Limb (tissue), 2 donors: Measurements from ENCODE around the gene FZD2.
A peak's percentile ranks its signal among the peaks of the same experiment; 100 is the strongest.
"Not testable (repeated sequence)": the region's sequence is repeated elsewhere in the genome, so short reads cannot be mapped to it uniquely, and the experiment has no call there.

Source experiments
- DNase-seq, 2 donors: peaks; one replicate each; pipeline ENCODE4 v3.0.0-alpha.2; 2016; ENCODE audit errors: extremely low spot score in 2 of 2

FZD2 gene

DNA sequence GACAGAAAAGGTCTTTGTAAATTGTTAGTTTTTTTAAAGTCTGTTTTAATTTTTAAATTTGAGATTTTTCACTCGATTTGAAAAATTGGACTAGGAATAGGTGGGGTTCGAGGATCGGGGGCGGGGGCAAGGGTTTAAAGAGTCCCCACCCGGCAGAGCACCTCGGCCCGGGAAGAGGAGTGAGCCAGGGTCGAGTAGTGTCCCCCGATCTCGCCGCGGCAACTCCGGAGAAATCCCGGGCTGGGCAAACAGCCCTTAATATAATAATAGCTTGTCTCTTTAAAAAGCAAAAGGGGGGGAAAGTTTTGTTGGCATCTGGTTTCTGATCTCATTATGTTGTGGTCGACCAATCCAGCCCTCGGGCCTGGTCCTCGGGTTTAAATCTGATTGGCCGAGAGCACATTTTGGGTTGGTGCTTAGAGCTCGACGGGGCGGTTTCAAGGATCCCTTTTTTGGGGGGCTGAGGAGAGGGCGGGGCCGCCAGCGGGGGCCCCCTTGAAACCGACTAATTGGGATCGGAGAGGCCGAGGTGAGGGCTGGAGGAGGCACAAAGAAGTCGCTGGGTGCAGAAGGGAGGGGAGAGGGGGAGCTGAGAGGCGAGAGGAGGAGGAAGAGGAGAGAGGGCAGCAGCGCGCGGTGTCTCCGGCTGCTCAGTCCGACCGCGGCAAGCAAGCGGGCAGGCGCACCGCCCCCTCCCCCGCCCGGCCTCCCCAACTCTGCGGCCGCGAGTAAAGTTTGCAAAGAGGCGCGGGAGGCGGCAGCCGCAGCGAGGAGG lies at the start of gene FZD2:
FZD2 (plus strand) TSS at position 653 of the 775 bp plus-strand sequence. CDS start 205 bp downstream, outside the sequence.
- DNase-seq, result peak; percentile 95 to 98

DNA sequence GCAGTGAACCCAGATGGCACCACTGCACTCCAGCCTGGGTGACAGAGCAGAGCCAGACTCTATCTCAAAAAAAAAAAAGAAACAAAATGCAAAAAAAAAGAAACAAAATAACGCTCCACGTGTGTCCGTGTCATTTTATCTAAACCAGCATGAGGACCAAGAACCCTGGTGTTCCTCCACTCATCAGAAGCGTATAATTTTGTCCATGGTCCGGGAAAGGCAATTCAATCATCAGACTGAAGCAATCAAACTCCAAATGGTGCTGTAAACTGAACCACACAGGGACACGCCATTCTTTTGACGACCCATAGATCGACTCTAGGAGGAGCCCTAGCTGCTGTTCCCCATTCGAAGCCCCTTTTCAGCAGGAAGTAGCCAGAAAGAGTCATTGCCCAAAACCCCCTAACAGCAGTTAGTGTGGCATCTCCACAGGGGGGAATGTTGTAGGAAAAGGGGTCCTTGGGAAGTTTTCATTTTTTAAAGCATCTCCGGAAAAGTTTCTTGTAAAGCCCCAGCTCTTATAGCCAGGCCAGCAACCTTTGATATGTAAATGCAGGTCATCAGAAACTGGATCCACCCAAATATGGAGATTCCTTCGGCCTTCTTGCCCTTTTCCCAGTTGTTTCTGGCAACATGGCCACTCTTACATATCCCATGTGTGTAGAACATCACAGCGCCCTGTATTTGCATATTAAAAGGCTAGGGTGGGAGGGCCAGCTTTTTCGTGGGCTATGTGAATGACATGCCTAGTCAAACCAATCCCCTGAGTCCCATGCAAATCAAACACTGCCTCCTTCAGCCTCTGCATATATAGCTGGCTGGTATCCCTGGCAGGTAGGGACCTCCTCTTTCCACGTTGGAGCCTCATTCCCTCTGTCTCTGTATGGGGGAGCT lies 45.8 kb upstream of the FZD2 start:
- DNase-seq, result not testable (repeated sequence)

DNA sequence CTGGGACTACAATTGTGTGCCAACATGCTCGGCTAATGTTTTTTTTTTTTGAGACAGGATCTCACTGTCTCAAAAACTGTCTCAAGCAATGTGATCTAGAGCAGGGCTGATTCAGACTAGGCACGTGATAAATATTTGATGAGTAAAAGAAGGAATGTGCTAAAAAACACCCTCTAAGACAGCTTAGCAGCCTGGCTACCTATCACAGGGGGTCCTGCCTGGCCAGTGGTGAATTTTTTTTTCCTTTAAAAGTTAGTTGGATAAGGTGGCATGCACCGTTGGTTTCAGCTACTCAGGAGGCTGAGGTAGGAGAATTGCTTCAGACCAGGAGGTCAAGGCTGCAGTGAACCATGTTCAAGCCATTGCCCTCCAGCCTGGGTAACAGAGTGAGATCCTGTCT lies 39.3 kb upstream of the FZD2 start:
- DNase-seq, result no peak

DNA sequence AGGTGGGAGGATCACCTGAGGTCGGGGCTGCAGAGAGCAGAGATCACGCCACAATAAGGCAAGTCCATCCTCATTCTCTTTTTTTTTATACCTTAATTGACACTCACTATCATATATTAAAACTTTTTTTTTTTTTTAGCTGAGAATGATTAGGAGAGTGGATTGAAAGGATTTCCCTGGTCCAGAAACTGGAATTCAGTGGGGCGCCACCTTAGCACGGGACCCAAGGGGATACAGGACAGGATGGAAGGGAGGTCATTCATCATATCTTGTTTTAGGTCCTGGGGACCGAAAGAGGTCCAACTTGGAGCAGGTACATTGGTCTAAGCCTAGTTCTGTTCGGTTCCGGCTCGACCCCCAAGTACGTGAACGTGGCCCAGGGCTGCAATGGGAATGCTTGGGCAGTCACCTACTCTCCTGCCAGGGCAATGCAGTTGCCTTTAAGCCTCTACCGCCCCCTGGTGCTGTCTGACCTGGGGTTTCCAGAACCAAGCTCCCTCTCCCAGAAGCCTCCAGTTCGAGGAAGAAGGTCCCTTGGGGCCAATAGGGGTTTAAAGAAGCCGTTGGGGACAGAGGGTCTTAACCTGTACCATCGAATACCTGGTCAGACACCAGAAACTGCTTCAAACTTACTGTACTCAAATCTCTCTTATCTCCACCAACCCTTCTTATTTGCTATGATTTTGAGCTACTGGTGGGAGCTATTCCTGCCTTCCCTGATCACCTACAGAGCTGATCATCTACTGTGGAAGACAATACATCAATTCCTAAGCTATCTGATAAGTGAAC lies 34.2 kb upstream of the FZD2 start:
- DNase-seq, result no peak

DNA sequence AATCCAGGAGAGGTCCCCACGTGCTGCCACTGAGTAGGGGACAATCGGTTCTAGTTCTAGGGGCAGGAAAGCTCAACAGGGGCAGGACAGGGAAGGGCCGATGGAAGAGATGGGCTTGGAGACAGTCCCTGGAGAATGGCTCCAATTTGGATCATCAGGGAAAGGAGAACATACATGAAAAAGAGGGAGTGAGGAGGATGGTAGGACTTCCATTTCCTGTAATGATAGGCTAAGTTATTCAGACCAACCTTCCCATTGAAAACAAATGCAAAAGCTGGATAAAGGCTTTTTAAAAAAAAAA lies 33.7 kb upstream of the FZD2 start:
- DNase-seq, result no peak

DNA sequence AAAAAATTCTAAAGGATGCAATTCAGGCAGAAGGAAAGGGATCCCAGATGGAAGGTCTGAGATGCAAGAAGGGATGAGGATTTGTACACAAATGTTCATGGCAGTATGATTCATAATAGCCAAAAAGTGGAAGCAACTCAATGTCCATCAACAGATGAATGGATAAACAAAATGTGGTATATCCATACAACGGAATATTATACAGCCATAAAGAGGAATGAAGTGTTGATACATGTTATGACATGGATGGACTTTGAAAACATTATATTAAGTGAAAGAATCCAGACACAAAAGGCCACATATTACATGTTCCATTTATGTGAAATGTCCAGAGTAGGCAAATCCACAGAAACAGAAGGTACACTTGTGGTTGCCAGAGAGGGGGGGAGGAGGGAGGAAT lies 30.2 kb upstream of the FZD2 start:
- no peak for DNase-seq

DNA sequence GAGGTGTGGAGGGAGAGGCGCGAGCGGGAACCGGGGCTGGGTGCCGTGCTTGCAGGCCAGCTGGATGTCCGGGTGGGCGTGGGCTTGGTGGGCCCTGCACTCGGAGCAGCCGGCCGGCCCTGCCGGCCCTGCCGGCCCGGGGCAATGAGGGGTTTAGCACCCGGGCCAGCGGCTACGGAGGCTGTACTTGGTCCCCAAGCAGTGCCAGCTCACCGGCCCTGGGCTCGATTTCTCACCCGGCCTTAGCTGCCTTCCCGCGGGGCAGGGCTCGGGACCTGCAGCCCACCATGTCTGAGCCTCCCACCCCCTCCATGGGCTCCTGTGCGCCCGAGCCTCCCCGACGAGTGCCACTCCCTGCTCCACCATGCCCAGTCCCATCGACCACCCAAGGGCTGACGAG lies 29.3 kb upstream of the FZD2 start:
- DNase-seq, result no peak

DNA sequence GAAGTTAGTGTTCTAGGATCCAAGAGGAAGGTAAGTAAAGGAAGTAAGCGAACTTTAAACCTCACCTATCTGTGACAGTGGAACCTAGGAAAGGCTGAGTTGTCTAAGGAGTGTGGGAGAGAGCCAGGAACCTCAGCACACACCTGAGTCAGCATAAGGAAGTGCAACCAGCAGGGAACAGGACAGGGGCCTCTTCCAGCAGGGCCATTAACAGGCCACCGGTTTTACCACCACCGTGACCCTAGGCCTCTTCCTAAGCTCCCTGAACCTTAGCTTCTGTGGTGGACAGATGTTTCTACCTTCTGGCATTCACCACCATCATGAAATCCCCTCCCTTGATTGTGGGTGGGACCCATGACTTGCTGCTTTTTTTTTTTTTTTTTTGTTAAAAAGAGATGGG lies 27.4 kb upstream of the FZD2 start:
- DNase-seq, result no peak

DNA sequence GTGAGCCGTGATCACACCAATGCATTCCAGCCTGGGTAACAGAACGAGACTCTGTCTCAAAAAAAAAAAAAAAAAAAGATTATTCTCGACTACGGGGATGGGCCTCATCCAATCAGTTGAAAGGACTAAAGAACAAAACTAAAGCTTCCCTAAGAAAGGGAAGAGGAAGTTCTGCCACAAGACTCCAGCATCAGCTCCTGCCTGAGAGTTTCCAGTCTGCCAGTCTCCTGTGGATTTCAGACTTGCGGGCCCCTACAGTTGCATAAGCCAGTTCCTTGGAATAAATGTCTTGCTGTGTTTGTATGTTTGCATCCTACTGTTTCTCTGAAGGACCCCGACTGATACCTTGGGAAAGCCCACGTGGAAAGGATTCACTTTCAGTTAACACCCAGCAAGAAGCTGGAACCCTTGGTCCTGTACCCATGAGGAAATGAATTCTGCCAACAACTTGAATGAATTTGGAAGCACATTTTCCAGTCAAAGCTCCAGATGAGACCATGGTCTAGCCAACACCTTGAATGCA lies 26.3 kb upstream of the FZD2 start:
- DNase-seq, result no peak

DNA sequence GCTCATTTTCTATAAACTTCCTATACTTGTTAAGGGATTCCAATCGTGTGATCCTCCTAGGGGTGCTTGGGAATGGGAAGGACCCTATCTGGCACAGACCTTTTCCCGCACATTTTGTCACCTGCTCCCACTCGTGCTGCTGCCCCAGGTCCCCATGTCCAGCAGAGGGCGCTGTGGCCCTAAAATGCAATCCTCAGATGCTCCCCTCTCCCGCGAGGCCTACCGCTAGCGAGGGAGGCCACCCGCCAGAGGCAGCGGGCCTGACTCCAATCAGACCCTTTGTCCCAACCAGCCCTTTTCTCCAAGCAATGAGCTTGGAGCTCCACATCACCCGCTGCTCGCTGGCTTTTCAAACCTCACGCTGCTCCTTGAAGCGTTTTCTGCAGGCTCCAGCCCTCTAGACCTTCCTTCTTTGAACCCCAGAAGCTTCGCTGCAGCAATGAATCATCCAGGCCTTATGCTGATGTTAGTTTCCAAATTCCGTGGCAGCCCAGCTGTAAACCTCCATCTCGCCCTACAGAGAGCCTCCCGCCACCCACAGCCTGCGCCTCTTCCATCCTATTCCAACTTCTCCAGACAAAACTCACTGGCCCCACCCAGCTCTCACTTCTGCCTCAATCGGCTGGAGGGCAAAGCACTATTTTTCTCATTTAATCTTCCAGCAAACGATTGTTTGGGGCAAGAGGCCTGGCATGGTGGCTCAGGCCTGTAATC lies 23.6 kb upstream of the FZD2 start:
- peak; percentile 86 to 93 for DNase-seq

DNA sequence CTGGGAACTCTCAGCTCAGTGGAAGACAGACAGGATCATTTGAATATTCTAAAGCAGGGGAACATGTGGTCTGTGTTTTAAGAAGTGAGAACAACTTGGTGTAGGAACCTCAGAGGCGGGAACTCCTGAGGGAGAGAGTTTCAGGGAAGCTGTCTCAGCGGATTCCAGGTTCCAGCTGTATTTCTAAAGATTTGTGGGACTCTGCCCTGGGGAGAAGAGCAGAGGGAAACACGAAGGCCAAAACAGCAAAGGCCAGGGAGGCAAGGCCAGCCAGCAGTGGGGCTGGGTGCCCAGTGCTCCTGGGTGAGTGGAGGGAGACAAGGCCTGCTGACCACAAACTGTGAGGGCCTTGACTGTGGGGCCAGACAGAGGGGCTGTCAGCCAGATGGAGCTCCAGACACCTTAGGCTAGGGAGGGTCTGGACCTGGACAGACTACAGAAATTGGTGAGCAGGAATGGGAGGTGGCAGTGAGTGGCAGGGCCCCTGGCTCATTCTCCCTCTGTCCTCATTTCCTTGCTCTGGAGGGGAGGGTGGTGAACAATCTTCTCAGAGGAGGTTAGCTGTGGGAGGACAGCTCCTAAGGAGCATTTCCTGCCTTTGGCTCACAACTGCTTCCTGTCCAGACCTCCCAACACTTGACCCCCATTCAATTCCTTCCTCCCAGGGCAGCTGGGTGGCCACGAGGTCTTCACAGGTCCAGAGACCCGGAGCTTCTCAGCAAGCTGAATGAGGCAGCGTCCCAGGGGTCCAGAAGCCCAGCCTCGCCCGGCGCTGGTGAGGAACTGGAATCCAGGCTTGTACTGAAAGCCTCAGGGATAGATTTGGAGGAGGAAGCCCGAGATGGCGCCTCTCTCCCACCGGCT lies 21.0 kb upstream of the FZD2 start:
- no peak for DNase-seq

DNA sequence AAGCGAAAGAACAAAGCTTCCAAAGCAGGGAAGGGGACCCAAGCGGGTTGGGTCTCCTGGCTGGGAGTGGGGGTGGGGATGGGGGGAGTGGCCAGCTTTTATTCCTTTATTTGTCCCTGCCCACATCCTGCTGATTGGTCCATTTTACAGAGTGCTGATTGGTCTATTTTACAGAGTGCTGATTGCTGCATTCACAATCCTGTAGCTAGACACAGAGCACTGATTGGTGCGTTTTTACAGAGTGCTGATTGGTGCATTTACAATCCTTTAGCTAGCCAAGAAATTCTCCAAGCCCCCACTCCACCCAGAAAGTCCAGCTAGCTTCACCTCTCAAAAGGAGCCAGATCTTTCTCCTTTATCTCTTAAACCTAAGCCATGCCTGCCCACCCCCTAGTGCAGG lies 19.4 kb upstream of the FZD2 start:
- not testable (repeated sequence) for DNase-seq

DNA sequence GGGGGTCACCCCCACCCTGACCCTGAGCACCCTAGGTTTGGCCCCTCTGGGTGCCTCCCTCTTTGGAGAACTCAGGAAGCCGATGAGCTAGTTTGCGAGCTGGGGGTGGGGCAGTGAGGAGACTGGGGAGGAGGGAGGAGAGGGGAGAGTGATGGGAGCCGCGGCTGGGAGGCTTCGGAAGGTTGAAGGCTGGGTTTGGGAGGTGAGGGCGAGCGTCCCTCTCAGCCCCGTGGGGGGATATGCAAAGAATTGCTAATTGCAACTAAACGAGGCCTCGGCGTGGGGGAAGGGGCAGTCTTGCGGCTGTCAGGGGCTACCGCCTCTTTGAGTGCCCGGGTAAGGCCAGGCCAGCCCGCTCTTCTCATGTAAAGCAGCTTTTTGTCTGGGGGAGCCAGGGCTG lies 17.6 kb upstream of the FZD2 start:
- DNase-seq, result no peak

DNA sequence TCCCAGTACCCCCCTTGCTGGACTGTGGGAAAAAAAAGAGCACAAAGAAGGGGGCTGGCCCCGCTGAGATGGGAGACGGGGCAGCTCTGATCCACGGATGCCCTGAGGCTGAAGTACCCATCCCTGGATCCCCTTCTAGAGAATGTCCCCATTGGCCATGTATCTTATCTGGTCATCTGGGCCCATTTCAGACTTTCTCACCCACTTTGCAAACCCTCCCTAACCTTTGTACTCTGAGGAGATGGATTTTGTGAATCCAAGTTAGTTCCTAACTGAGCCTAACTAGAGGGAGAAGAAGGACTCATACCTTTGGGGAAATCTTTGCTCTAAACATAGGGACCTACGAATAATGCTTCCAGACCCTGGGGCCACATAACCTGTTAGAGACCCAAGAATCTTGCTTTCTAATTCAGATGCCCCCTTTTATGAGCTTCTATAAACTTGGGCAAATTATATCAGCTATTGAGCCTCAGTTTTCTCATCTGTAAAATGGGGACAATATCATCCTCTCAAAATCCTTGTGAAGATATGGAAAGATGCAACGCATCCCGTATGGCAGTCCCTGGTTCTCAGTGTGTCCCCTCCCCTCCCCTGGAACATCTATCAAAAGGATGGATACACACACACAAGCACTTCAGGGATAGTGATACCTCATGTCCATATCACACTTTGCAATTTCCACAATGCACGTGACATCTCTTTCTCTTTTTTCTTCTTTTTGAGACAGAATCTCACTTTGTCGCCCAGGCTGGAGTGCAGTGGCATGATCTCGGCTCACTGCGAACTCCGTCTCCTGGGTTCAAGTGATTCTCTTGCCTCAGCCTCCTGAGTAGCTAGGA lies 16.8 kb upstream of the FZD2 start:
- DNase-seq, result no peak

DNA sequence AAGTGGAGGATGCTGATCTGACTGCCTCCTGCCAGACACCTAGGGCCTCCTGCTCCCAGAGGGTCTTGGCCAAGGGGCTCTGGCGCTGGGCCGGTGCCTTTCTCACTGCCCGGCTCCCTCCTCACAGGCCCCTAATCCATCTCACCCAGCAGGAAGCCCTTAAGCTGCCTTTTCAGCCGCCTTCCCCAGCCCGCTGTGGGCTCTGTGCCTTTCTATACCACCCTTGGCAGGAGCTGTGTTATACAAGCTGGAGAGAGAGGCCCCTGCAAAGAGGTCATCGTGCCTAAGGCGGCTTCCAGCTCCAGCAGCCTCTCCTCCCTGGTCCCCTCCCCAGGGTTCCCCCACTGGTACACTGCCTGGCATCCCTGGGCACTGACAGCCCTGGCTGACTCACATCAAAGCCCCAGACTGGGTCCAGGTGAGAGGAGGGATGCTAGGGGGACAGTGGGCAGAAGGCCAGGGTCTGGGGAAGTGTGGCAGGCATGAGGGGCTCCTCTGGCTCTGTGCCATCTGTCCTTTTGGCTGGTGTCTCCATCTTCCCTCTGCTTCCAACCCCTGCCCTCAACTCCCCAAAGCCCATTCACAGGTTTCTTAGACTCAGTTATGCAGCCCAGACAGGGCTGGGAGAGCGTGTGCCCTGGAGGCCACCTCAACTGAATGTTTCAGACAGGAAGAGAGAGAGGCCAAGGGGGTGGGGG lies 15.3 kb upstream of the FZD2 start:
- DNase-seq, result peak in 1 of 2 donors; percentile 55

DNA sequence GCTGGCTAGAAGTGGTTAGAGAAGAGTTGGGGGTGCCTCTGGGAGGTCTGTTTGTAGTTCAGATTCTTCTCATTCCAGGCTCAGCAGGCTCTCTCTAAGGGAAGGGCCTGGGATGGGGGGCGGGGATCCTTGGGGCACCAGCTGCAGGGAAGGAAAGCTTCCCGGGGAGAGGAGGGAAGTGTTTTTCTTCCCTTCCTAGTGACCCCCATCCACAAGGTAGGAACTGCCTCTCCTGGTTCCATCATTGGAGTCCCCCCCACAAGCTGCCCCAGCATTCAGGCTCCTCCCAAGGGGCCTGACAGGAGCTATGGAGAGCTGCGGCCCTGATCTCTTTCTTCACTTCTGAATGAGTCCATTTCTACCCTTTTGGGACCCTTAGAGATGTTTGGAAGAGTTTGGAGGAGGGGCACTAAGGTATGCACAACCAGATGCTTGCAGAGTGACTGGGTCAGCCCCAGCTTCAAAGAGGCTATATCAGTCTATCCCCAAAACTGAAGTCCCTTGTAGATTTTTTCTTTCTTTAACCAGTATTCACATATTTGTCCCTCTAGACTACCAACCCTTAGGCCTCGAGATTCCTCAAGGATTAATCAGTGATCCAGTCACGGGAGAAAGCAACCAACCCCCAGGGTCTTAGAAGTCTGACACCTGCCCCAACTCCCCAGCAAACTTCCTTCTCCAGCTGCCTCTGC lies 13.9 kb upstream of the FZD2 start:
- peak; percentile 66 to 78 for DNase-seq

DNA sequence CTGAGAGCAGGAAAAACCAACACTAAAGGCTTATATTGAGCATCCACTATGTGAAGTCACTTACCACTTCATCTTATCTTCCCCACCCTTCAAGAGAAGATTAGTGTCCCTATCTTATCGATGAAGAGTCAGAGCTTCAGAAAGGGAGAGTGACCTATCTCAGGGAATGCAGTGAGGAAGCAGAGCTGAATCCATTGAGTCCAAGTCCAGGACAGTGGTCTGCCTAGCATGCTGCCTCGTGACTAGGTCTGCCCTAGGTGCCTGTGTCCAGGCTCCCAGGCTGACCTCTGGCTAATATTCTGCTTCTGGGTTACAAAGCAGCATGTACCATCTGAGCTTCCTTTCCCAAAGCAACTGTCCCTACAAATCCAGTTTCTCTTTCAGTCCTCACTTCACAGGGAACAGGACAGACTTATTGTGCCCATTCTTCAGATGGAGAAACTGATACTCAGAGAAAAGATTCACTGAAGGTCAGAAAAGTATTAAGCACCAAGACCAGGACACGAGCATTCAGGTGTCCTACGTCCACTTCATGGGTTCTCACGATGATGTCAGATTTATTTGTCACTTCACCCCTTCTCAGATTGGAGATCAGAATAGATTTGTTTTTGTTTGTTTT lies 13.3 kb upstream of the FZD2 start:
- DNase-seq, result no peak
